Ecto neural progenitor cell (in vitro differentiated cells): ENCODE measurements around the gene GSTA4.
A peak's percentile ranks its signal among the peaks of the same experiment; 100 is the strongest.
"Not testable (repeated sequence)": the region's sequence is repeated elsewhere in the genome, so short reads cannot be mapped to it uniquely, and the experiment has no call there.

ENCODE experiments used
- DNase-seq: peaks from one replicate; pipeline ENCODE4 v3.0.0-alpha.2; 2018; ENCODE audit warnings: low spot score

GSTA4 gene

GRCh38 chr6:52975580-52975979, 19.5 kb downstream of the GSTA4 start:
- DNase-seq = no peak

DNA sequence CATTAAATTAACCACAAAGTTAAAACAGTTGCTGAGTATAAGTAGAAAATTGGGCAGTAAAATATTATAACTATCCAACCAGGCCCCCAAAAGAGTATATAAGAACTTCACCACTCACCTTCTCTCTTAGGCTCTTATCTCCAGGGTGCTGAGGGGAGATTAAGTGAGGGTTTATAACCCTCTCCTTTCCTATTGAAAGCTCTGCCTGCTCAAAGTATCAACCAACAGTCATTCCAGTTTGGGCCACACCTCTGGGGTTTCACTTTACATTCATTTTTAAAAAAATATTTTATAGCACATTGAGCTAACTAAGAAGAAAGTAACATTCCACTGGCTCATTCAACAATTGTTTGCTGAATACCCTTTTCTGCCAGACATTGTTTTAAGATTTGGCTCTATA, 22.1 kb downstream of the GSTA4 start:
- no peak for DNase-seq

GRCh38 chr6:52969359-52969758, 25.7 kb downstream of the GSTA4 start:
- no peak for DNase-seq

- DNase-seq = no peak
Measured at GRCh38 chr6:52966101-52966500, 29.0 kb downstream of the GSTA4 start.

DNA sequence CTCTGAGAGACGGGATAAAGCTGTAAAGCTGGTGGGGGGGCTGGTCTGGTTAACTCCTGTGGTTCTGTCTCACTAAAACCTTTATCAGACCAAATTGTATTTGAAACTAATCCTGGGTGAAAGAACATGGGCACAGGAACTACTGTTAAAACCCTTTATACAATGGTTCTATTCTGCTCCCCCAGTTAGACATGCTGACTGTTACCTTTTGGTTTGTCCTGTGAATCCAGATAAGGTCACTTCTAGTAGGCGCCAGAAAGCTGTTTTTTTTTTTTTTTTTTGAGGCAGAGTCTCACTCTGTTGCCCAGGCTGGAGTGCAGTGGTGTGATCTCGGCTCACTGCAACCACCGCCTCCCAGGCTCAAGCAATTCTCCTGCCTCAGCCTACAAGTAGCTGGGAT, 29.7 kb downstream of the GSTA4 start:
- no peak for DNase-seq

DNA sequence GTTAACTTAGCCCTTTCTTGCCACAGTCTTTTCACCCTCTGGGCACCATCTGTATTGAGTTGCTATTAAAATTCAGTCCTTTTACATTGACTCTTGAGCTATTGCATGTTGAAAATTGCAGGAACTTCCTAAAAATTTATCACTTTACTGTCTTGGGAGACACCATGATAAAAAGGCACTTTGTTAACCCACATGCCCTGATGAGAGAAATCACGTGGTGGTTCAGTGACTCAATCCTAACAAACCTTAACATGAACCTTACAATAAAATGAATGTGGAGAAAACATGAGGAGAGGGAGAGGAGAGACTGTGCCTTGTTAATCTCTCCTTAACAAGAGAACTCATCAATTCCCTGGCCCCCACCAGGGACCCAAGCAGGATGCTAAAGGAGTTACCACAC, 30.8 kb downstream of the GSTA4 start:
- no peak for DNase-seq

DNA sequence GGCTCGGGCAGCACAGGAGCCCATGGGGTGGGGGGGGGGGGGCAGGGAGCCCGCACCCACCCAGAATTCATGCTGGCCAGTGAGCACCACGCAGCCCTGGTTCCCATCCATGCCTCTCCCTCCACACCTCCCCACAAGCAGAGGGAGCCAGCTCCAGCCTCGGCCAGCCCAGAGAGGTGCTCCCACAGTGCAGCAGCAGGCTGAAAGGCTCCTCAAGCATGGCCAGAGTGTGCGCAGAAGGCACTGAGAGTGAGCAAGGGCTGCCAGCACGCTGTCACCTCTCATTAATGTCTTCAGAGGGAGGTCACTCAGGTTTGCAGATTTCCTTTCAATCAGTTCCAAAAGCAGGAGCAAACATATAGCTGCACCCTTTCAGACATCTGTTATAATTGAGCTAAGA, 32.4 kb downstream of the GSTA4 start:
- no peak for DNase-seq

GRCh38 chr6:52961022-52961421, 34.1 kb downstream of the GSTA4 start:
- DNase-seq = not testable (repeated sequence)

DNA sequence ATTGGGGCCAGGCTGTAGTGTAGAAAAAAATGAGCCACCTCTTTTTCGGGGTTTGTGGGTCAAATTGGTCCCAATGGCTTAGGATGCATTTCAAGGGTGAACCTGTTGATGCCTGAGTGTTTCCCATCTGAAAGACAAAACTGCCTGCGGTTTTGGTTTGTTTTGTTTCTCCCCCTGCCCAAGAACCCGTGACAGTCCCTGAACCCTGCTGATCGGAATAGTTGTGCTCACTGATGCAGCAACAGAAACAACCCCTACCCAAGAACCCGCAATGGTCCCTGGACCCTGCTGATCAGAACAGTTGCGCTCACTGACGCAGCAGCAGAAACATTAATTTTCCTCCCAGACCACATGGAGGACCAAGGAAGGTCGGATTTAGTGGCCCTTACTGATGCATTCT, 34.9 kb downstream of the GSTA4 start:
- not testable (repeated sequence) for DNase-seq

DNA sequence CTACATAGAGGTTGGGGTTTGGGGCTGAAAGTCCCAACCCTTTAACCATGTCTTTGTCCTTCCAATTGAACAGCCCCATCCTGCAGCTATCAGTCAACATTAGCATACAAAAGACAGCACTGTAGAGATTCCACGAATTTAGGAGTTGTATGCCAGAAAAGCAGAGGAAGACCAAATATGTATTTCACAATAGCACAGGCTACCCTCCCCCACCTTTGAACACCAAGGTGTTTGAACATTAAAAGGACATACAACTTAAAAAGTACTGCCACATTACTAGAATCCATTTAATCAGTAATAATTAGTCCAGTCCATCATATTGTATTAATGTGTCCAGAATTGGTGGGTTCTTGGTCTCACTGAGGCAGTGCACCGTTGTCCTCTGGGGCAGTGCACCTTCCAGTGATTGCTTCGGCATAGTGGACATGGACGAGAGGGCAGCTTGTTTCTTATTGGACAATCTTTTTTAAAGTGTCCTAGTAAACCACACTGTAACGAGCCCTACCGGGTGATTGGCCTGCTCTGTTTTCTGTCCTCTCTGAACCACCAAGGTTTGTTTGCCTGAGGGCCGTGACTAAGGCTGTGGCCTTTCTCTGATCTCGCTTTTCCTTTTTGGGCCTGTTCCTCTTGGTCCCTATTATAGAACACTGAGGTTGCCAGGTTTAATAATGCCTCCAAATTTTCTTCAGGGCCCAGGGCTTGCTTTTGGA, 36.4 kb downstream of the GSTA4 start:
- DNase-seq = no peak

DNA sequence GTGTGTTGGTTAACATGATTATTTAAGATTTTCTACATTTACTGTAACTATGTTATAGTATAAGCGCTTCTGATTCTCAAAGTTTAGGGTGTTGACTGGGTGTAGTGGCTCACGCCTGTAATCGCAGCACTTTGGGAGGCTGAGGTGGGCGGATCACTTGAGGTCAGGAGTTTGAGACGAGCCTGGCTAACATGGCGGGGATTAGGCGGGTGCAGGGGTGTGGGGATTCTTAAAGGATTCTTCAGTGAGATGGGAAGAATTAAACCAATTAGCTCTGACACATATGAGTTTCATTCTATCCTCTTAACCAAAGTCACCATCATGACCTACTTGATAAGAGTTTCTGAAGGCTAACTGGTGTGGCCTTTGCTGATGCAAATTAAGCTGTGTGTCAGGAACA, 39.2 kb downstream of the GSTA4 start:
- DNase-seq = no peak

DNA sequence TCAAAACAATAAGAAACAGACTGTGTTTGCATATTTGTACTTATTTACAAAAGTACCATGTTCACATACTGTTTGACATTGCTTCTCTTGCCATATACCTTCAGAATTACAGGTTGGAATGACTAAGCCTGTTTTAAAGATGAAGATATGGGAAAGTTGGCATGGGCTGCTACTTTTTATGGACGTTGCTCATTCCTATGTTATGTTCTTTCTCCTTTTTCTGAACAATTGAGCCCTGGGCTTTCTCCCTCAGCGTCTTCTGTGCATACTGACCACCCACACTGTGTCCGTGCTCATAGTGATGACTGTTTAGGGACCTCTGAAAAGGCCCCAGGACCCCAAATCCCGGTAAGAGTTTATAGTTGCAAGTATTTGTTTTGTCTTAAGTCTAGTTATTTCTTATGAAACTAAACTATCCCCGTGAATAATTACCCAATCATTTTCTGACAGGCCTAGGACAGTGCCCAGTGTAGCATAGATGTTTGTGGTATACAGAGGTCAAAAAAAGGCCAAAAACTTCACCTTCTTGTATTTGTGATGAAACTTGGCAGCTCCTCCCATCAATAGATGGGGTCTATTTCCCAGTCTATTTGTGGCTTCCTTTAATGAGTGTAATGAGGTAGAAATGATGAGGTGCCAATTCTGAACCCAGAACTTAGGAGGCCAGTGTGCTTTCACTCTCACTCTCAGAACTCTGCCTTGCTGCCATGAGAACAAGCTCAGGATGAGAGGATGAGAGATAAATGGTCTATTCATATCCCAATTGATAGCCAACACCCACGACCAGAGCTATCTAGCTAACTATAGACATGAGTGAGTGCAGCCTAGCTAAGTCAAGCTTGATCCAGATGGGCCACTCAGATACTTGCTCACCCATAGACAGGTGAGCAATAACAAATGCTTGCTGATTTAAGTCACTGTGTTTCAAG, 40.9 kb downstream of the GSTA4 start:
- peak; percentile 8 for DNase-seq

- peak; percentile 28 for DNase-seq
Measured at GRCh38 chr6:52946306-52946705, 48.8 kb downstream of the GSTA4 start.

DNA sequence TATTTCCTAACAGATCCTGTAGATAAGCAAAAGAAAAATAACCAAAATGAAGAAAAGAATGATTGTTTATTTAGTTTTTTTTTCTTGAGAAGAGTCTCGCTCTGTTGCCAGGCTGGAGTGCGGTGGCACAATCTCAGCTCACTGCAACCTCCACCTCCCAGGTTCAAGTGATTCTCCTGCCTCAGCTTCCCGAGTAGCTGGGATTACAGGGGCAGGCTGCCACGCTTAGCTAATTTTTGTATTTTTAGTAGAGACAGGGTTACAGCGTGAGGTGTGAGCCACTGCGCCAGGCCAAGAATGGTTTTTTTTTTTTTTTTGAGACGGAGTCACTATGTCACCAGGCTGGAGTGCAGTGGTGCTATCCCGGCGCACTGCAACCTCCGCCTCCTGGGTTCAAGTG, 52.3 kb downstream of the GSTA4 start:
- DNase-seq = not testable (repeated sequence)

GRCh38 chr6:52942221-52942620, 52.9 kb downstream of the GSTA4 start:
- DNase-seq = peak; percentile 19

- DNase-seq = no peak
Measured at GRCh38 chr6:52937908-52938307, 57.2 kb downstream of the GSTA4 start.

- DNase-seq = no peak
Measured at GRCh38 chr6:52933778-52934177, 61.3 kb downstream of the GSTA4 start.

DNA sequence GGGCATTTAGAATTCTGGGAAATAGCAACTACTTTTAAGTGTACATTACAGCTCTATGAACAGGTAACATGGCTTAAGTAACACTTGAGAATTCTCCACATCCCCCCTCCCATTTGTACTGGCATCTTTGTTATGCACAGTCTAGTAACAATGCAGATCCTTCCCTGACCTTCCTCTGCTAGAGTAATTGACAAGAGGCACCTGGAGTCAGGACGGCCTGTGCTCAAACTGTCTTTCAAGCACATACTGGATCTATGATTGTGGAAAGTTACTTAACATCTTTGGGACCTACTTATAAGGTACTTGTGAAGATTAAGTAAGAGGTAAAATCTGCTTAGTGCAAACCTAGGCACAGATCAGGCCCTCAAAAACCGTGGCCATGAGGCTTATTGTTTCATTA, 63.7 kb downstream of the GSTA4 start:
- DNase-seq = no peak

GRCh38 chr6:52929321-52930164, 65.5 kb downstream of the GSTA4 start:
- DNase-seq = no peak
